GM19351 (cell line): ENCODE measurements around the gene FYN.

ENCODE experiments used
- ATAC-seq: cut with Tn5 transposase; IDR thresholded peaks from one replicate; pipeline ENCODE4 v1.9.1; 2021; ENCODE audit warnings: mild to moderate bottlenecking, moderate library complexity; ENCODE audit not compliant: unreplicated experiment

FYN gene

DNA sequence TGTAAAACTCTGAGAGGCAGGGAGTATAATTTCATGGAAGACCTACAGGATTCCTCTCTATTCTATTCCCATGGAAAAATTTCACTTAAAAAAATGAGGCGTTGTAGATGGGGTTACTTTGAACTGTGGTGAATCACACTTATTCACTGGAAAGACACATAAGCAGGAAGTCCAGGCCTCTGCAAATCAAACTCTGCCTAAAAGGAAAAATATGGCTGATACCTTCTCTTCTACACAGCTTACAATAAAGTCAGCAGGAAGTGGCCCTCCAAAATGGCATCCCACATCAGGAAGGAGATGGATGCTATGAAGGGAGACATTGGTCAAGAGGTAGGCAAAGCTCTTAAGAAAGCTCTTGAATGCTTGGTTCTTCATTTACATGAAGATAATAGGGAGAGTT is 115.9 kb downstream of the FYN start:
- no peak for ATAC-seq

DNA sequence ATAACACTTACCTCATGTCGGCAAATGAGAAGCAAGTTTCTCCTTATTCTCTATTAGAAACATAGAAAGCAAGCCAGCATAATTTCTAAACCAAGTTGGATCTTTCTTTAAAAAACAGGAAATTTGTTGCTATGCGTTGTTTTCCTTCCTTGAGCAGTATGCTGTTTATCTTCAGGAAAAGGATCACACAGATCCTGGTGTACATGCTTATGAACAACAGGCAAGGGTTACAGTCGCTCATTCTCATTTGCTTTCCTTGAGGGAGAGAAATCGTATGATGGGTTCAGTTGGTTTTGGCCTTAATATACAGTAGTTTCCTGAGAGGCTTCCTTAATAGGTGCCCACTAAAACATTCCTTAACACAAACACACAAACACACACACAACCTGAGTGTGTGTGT is 118.8 kb downstream of the FYN start:
- no peak for ATAC-seq

DNA sequence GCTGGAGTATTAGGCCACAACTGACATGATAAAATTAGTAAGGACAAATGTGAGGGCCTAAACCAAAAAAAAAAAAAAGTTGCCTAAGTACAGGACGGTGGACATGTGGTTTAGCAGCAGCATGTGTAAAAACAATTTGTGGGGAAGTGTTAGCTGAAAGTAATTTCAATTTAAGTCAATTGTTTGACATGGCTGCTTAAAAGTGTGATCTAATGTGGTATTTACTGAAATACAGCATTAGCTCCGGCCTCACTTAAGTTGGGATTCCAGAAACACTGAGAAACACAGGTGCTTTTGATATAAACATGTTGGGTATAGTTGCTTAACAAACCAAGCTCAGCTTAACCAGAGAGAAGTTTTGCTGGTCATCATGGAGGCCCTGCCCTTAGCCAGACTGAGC is 119.7 kb downstream of the FYN start:
- no peak for ATAC-seq

GRCh38 chr6:111752476-111752875 is 120.8 kb downstream of the FYN start:
- no peak for ATAC-seq

GRCh38 chr6:111750753-111751673 is 122.2 kb downstream of the FYN start:
- peak; percentile 87 for ATAC-seq

DNA sequence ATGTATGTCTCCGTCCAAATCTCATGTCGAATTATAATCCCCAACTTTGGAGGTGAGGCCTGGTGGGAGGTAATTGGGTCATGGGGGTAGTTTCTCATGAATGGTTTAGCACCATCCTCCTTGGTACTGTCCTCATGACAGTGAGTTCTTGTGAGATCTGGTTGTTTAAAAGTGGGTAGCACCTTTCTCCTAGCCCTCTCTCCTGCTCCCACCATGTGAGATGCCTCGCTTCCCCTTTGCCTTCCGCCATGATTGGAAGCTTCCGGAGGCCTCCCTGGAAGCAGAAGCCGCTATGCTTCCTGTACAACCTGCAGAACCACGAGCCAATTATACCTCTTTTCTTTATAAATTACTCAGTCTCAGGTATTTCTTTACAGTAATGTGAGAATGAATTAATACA is 123.1 kb downstream of the FYN start:
- no peak for ATAC-seq

DNA sequence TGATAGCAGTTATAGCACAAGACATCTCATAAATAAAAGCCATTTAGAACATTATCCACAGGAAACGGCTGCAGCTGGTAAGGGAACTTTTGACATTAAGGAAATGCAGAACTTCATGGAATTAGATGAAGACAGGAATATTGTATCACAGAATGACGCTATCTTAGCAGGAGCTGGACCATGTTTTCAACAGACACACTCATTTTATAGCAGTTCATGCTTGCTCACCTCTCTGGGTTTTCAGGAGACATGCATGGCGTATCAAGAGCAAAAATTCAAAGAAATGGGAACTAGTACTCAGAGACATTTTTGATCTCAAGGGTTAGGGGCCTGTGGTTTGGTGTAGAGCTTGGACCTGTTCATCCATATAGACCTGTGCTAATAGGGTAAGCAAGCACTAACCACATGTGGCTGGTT is 125.0 kb downstream of the FYN start:
- peak; percentile 57 for ATAC-seq

DNA sequence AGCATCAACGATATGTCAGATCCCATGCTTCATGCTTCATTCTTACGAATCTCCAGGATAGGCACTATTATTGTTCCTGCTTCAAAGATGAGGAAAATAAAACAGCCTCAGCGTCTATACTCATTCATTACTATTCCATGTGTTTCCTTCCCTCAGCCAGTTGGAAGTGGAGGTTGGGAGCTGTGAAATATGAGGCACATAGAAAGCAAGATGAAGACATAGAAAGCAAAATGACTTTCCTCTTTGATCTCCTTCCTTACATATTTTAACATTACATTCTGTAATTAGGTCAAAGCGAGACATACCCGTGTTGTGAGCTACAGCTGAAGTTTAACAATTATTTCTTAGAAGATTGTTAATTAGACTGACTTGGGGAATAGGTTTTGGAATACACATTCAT is 125.4 kb downstream of the FYN start:
- ATAC-seq: no peak

DNA sequence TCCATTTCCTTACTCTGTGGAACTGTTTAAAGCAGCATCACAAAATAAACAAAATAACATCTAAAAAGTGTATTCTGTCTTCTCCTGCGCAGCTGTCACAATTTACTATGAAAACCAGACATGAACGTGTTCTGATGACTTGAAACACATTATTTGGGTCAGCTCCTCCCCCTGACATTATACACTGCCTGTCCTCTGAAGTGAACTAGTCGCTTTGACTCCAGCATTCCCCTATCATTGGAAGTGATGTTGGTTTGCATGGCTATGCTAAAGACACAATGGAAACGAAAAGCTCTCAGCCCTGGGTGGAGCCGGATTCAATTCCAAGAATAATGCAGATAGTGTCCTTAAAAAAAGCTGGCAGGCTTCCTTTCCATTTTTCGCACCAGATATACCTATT is 125.9 kb downstream of the FYN start:
- no peak for ATAC-seq

DNA sequence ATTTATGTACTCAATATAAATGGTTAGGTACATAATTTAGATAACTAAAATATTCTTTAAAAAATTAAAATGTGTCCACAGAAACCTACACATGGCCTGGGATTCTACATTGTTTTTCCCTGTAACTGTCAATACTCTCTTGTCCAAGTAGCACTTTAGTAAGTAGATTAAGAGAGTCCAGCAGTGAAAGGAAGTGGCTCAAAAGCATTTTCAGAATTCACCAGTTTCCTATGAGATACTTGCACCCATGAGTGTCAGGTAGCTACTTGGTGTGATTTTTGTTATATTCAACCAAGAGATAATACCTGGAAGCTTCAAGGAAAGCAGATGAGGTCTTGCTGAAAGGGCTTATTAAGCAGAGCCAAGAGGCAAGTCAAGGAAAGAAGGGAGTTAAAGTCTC is 126.3 kb downstream of the FYN start:
- ATAC-seq: no peak

DNA sequence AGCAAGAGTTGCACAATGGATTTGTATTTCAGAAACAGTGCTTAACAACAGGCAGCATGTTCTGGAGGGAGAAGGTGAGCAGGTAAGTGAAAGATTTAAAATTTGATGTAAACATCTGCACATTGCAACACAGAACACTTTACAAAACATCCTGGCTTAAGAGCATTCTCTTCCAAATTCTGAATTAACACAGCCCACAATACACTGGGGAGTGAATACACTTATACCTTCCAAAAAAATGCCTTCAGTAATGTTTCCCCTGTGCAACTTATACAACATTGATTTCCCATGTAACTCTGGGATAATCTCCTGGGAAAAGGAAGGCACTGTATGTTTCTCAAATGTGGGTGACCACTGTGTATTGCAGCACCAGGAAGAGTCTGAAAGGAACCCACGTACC is 127.6 kb downstream of the FYN start:
- no peak for ATAC-seq

GRCh38 chr6:111745186-111745585 is 128.1 kb downstream of the FYN start:
- no peak for ATAC-seq

- ATAC-seq: no peak
These were observed 129.2 kb downstream of the FYN start for GRCh38 chr6:111743862-111744692.

DNA sequence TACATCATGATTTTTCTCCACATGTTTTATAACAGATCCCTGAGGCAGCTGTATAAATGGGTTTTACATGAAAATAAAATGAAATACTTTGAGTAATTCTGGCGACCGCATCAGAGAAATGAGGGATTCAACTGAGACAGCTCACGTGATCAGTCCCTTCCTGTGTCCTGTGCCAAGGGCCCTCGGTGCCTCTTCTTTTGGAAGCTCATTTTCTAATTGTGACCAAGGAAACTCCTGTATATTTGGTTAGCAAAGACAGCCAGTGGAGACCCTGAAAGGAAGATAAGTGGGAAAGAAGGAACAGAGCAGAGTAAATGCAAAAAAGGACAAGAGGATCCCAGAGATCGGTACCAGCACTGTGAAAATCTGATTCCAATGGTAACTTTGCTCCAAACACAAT is 129.9 kb downstream of the FYN start:
- ATAC-seq: no peak

DNA sequence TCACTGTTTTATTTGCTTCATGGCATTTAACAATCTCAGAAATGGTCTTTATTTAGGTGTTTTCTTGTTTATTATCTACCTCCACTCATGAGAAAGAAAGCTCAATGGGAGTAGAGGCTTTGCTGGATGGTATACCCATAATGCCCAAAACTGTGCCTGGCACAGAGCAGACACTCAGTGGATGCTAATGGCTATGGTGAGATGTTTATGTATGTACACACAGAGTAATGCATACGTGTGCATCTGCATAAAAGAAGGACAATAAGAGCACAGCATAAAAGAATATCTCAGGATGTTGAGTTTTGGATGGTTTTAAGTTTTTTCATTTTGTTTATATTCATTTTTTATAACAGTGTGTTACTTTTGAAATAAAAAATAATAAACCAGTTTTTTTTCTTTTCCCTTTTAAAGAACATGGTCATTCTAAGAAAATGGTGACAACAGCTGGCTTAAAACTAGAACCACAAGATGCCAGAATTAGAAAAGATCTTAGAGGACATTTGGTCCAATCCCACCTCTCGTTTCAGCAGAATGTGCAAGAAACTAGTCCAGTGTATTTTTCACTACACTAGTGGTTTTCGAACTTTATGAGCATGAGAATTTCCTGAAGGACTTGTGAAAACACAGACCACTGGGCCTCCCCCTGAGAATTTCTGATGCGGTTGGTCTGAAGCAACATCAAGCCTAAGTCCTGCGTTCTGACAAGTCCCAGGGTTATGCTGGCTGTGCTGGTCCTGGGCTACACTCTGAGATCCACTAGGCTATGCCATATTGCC is 131.9 kb downstream of the FYN start:
- ATAC-seq: peak; percentile 64

DNA sequence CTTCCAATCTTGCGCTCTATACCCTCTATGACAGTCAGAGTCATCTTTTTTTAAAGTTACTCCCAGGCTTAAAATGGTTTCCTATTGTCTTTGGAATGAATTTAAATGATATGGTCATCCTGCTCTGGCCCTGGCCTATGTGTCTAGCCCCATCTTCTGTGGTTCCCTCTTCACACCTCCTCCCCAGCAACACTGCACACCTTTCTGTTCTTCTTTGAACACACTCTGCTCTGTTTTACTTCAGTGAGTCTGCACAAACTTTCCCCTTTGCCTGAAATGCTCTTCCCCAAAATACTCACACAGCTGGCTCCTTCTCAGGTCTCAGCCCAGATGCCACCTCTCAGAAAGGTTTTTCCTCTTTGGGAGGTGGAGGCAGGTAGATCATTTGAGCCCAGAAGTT is 132.7 kb downstream of the FYN start:
- ATAC-seq: peak; percentile 26

DNA sequence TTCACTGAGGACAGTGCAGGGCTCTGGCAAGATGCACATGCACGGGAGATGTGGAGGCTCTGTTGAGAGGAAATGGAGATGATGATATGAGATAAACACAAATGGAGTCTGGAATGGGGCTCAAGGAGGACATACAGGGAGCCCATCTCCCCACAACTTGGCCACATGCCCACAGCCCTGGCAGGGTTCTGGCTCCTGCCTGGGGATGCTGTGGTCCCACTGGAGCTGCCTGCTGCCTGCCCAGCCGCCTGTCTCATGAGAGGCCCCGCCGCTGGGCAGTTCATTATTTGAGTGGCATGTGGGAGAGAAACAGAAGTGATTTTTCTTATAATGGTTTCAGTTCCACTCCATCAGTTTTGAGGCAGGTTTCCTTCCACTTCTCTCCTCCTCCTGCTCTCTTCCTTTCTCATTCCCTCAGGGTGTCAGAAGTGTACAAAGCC is 134.0 kb downstream of the FYN start:
- no peak for ATAC-seq

DNA sequence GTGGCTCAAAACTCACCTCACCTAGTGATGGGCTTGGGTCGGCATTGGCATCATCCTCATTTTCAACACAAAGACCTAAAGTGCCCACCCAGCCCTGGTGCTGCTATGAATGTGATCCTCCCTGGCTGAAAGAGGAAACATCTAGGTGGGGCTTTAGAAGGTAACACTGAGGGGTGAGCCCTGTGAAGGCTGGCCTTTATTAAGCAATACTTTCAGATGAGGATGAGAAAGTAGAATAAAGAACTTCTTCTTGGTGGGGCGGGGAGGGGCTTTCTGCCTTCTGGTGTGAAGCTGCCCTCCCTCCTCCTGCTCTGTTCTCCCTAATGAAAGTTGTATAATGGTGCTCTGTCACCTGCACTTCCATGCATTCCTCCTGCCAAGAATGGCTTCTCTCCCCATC is 134.6 kb downstream of the FYN start:
- no peak for ATAC-seq

GRCh38 chr6:111738156-111738555 is 135.1 kb downstream of the FYN start:
- no peak for ATAC-seq

GRCh38 chr6:111737065-111737521 is 136.2 kb downstream of the FYN start:
- no peak for ATAC-seq

DNA sequence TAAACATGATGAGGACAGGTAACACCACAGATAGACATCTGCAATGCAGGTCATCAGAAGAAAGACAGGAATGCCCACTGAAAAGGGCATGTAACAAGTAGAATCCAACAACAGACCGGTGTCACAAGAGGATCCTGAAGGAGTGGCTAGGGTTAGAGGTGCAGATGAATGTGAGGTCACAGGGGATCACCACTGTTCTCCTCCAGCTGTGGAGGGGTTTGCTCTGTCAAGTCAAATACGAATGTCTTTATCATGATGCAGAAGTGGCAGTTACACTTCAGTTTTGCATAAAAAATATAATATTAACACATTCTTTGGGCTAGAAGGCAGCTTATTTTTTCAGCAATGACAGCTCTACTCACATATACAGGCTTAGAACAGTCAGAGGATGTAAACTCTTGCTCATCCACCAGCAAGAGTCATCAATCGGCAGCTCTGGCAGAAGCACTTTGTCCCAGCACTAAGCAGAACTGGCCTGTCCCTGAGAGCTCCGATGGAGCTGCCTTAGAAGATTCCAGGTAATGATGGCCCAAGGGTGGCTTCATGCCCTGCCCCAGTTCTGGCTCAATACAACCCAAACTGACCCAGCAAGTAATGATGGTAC is 137.1 kb downstream of the FYN start:
- ATAC-seq: no peak
